Uterus (tissue), 4 donors: ENCODE results near the gene MRPL37. TPM values are rescaled to one million over a fixed set of nuclear protein-coding genes. Genes with fewer than 3 reads are reported as not detected.

ENCODE experiments used
- DNase-seq, 2 donors: peaks; one replicate each; pipeline ENCODE4 v3.0.0-alpha.2; 2019 to 2020
- H3K27ac ChIP-seq, 2 donors: fragments of 200-600 bp; sonication (generic); 1 replicate in 1 of 2; 2 replicates in 1 of 2; pipeline ENCODE4 v1.5.1; 2016 to 2018
- H3K27me3 ChIP-seq, 2 donors: fragments of 200-600 bp; sonication (generic); one replicate each; pipeline ENCODE4 v1.5.1; 2018 to 2019; ENCODE audit warnings: control low read depth in 1 of 2
- H3K36me3 ChIP-seq, 2 donors: fragments of 200-600 bp; sonication (generic); one replicate each; pipeline ENCODE4 v1.5.1; 2019; ENCODE audit warnings: control low read depth in 1 of 2
- H3K4me1 ChIP-seq, 2 donors: fragments of 200-600 bp; sonication (generic); one replicate each; pipeline ENCODE4 v1.5.1; 2018 to 2019; ENCODE audit warnings: control low read depth in 1 of 2
- H3K4me3 ChIP-seq, 2 donors: fragments of 200-600 bp; sonication (generic); 1 replicate in 1 of 2; 2 replicates in 1 of 2; pipeline ENCODE4 v1.5.1; 2018 to 2019; ENCODE audit warnings: mild to moderate bottlenecking in 1 of 2
- H3K9me3 ChIP-seq, 2 donors: fragments of 200-600 bp; sonication (generic); one replicate each; pipeline ENCODE4 v1.5.1; 2019; ENCODE audit warnings: control low read depth in 1 of 2
- POLR2A ChIP-seq, 2 donors: fragments of 450-650 bp; IDR thresholded peaks; one replicate each; pipeline ENCODE4 v1.6.1; 2016; ENCODE audit warnings: antibody characterized with exemption in 2 of 2, mild to moderate bottlenecking in 1 of 2, moderate library complexity in 1 of 2
- intact Hi-C: fragments of 100-400 bp; cut with DNase I; formaldehyde crosslinking; loops from one replicate; pipeline ENCODE4 v1.15.1; 2023; ENCODE audit warnings: low total_unique reads
- total RNA-seq, 4 donors: library from RNA; depleted of rRNA in 3 of 4; stranded (reverse); fragments of >200 nt in 3 of 4; gene quantifications; one replicate each; pipeline versions ENCODE4 v1.1.0 to v1.2.4, GENCODE V29; 2014 to 2023
- TF ChIP-seq, protein P1 (sequence below), 4 experiments: fragments of 200-600 bp in 2 of 4; fragments of 450-650 bp in 2 of 4; sonication (generic) in 2 of 4; IDR thresholded peaks; one replicate each; pipeline ENCODE4 v1.5.1; 2016 to 2019; ENCODE audit warnings: antibody characterized with exemption in 4 of 4, mild to moderate bottlenecking in 2 of 4, moderate library complexity in 1 of 4
- donor health status: DM: yes; HTN: yes; CAD: no.

MRPL37 gene
- total RNA-seq, 4 donors from 2014 or later: 4.4 to 52.9 (median 39.0) TPM

DNA sequence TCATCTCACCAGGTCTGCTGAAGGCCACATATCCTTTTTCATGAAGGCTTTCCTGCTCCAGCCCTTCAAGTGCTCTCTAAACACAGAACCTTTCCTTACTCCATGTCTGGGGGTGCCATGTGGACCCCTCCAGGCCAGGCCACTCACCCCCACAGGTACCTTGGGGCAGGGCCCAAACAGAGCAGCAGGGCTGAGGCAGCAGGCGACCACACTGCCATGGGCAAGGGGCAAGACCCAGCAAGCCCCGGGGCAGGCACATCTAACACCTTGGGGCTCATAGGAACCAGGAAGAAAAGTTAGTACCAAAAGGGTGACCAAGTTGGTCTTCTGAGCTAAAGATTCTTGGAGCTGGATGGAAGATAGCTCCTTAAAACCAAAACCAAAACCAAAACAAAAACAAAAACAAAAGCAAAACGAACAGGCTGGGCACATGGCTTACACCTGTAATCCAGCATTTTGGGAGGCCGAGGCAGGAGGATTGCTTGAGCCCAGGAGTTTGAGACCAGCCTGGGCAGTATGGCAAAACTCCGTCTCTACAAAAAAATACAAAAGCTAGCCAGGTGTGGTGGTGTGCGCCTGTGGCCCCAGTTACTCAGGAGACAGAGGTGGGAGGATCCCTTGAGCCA, 63.7 kb downstream of the MRPL37 start:
- no peak for TF ChIP-seq POLR2A (IDR thresholded peaks at IDR 0.05)
- TF ChIP-seq, protein P1, sequence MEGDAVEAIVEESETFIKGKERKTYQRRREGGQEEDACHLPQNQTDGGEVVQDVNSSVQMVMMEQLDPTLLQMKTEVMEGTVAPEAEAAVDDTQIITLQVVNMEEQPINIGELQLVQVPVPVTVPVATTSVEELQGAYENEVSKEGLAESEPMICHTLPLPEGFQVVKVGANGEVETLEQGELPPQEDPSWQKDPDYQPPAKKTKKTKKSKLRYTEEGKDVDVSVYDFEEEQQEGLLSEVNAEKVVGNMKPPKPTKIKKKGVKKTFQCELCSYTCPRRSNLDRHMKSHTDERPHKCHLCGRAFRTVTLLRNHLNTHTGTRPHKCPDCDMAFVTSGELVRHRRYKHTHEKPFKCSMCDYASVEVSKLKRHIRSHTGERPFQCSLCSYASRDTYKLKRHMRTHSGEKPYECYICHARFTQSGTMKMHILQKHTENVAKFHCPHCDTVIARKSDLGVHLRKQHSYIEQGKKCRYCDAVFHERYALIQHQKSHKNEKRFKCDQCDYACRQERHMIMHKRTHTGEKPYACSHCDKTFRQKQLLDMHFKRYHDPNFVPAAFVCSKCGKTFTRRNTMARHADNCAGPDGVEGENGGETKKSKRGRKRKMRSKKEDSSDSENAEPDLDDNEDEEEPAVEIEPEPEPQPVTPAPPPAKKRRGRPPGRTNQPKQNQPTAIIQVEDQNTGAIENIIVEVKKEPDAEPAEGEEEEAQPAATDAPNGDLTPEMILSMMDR (IDR thresholded peaks at IDR 0.05): no peak
- no peaks in the 10 kb centered on the region for H3K36me3 ChIP-seq
- H3K9me3 ChIP-seq: no peaks in the 10 kb centered on the region
- no peak overlapping the region for H3K27ac ChIP-seq
- intact Hi-C loops: loop anchor here (10.0 kb wide), 1 partner anchor 139 kb away; no protein-coding TSS in a partner anchor
- H3K4me3 ChIP-seq: no peak overlapping the region
- no peak for DNase-seq
- no peaks in the 10 kb centered on the region for H3K27me3 ChIP-seq
- H3K4me1 ChIP-seq: peaks cover 3% of the 10 kb centered on the region in 2 donors

DNA sequence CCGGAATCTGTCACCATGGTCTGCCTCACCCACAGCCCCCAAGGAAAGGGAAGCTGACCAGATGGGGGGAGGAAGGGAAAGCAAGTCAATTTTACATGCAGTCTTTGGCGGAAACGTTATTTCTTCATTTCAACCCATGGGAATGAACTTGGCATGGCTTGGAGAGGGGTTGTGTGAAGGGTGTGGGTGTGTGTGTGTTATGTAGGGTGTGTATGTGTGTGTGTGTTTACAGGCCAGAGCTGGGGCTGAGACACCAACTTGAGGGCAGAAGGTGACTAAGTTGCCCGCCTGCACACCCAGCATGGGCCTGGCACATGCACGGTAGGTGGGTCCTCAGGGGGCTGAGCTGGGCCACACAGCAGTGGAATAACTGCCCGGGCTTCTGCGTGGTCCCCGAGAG, 65.2 kb downstream of the MRPL37 start:
- no peak for TF ChIP-seq POLR2A (IDR thresholded peaks at IDR 0.05)
- TF ChIP-seq, protein P1 (IDR thresholded peaks at IDR 0.05): no peak
- intact Hi-C loops: loop anchor here (10.0 kb wide), 1 partner anchor 140 kb away; no protein-coding TSS in a partner anchor
- no peak for DNase-seq
- Histone ChIP-seq H3K27ac (no peak overlapping the region), H3K4me1 (peaks cover 3 to 8% of the 10 kb centered on the region in 2 donors), H3K9me3 (no peaks in the 10 kb centered on the region), H3K4me3 (no peak overlapping the region), H3K36me3 (no peaks in the 10 kb centered on the region), H3K27me3 (no peaks in the 10 kb centered on the region)

DNA sequence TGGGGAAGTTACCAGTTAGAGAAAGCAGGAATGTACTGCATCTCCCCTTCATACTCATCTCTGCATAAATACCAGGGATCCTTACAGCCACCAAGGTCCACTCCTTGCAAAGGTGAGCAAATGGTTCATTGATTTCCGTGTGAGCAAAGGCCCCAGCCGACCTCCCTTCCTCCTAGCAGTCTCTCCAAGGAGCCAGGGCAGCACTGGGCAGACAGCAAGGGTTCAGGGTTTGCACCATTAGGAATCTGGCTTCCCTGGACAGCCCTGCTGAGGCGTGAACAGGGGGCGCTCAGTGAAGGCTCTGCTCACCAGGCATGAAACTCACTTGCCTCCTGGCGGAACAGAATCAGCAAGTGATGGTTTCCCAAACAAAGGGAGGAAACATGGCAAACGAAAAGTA, 65.7 kb downstream of the MRPL37 start:
- Histone ChIP-seq H3K36me3 (no peaks in the 10 kb centered on the region), H3K9me3 (no peaks in the 10 kb centered on the region), H3K27ac (no peak overlapping the region), H3K27me3 (no peaks in the 10 kb centered on the region), H3K4me1 (peaks cover 3 to 8% of the 10 kb centered on the region in 2 donors), H3K4me3 (no peak overlapping the region)
- no peak for TF ChIP-seq POLR2A (IDR thresholded peaks at IDR 0.05)
- TF ChIP-seq, protein P1 (IDR thresholded peaks at IDR 0.05): no peak
- DNase-seq: no peak
- intact Hi-C loops: loop anchor here (10.0 kb wide), 1 partner anchor 141 kb away; no protein-coding TSS in a partner anchor

DNA sequence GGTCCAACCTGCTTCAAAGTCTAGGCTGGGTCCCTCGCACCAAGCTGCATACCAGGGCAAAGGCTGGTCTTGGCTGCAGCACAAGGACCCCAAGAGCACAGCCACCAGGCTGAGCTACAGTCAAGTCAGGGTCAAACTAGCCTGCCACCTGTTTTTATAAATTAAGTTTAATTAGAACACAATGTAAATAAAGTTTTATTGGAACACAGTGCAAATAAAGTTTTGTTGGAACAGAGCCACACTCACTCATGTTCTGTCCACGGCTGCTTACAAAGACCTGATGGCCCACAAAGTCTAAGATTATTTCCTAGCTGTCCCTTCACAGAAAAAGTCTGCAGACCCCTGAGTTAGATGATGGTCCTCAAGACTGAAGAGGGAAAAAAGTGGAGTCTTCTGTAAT, 66.2 kb downstream of the MRPL37 start:
- DNase-seq: no peak
- H3K4me3 ChIP-seq: no peak overlapping the region
- H3K36me3 ChIP-seq: no peaks in the 10 kb centered on the region
- intact Hi-C loops: loop anchor here (10.0 kb wide), 1 partner anchor 141 kb away; no protein-coding TSS in a partner anchor
- no peaks in the 10 kb centered on the region for H3K27me3 ChIP-seq
- TF ChIP-seq POLR2A (IDR thresholded peaks at IDR 0.05): no peak
- TF ChIP-seq, protein P1 (IDR thresholded peaks at IDR 0.05): no peak
- H3K4me1 ChIP-seq: peaks cover 3 to 8% of the 10 kb centered on the region in 2 donors
- no peaks in the 10 kb centered on the region for H3K9me3 ChIP-seq
- H3K27ac ChIP-seq: no peak overlapping the region

DNA sequence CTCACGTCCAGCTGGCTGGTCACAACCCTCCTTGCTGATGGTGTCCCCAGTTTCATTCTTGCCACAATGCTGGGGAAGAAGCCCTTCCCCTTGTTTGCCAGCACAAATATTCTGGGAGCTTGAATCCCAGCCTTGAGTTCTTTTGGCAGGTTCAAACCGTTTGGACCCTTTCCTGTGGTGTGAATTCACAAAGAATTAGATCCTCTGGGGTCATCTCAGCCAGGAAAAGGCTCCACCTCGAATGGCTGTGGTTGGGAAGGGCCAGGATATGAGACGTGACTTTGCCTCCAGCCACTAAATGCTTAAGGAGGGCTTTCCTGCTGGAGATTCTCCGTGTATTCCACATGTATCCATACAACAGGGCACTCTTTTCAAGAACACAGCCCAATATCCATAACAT, 66.9 kb downstream of the MRPL37 start:
- intact Hi-C loops: loop anchor here (10.0 kb wide), 1 partner anchor 142 kb away; no protein-coding TSS in a partner anchor
- Histone ChIP-seq H3K9me3 (no peaks in the 10 kb centered on the region), H3K4me3 (no peak overlapping the region), H3K27me3 (no peaks in the 10 kb centered on the region), H3K27ac (no peak overlapping the region), H3K4me1 (peaks cover 3 to 8% of the 10 kb centered on the region in 2 donors), H3K36me3 (no peaks in the 10 kb centered on the region)
- TF ChIP-seq POLR2A (IDR thresholded peaks at IDR 0.05): no peak
- TF ChIP-seq, protein P1 (IDR thresholded peaks at IDR 0.05): no peak
- no peak for DNase-seq
